Prostate gland (tissue), 2 donors: Measurements from ENCODE around the gene RABAC1.

ENCODE experiments used
- POLR2A ChIP-seq: fragments of 450-650 bp; IDR thresholded peaks from one replicate; pipeline ENCODE4 v1.6.1; 2016; ENCODE audit warnings: antibody characterized with exemption, mild to moderate bottlenecking
- POLR2AphosphoS5 ChIP-seq: sonication (generic); formaldehyde crosslinking; IDR thresholded peaks from one replicate; pipeline ENCODE4 v1.6.1; 2017; ENCODE audit warnings: antibody characterized with exemption
- TF ChIP-seq, protein P1 (sequence below), 4 experiments: fragments of 200-600 bp in 2 of 4; fragments of 450-650 bp in 2 of 4; sonication (generic) in 2 of 4; IDR thresholded peaks; 1 replicate in 3 of 4; 2 replicates in 1 of 4; pipeline ENCODE4 v1.5.1; 2016 to 2019; ENCODE audit warnings: antibody characterized with exemption in 4 of 4, mild to moderate bottlenecking in 2 of 4, moderate library complexity in 2 of 4

DNA sequence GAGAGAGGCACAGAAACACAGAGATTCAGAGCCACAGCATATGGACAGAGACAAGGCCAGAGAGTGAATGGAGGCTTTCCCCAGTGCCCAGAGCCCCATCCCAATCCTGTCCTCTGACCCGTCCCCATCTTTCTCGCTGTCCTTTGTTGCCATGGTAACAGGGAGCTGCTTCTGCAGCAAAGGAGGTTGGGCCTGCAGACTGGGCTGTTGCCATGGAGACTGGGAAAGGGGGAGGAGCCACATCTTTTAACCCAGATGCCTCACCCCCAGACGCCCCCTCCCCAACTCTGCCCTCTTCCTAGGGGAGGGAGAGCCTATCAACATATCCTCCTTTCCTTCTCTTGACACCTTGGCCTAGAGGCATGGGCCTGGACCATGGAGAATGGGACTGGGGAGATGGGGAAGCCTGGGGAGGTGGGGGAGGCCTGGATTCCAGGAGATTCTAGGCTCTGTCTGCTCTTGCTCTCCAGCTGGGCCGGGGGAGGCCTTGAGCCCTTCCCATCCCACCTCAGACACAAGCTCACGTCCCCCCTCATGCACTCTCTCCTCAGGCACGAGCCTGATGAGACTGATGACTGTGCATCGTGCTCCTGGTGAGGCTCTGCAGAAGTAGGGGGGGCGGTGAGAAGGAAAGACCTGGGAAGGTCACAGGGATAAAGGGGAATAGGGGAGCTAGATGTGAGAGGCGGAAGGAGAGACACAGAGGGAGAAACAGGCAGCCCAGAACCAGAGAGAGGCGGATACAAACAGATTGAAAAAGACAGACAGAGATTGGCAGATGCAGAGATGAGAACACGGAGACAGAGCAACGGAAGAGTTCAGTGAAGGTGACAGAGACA lies 37.1 kb upstream of the RABAC1 start:
- TF ChIP-seq POLR2A (no peak), POLR2AphosphoS5 (no peak)
- TF ChIP-seq, protein P1, sequence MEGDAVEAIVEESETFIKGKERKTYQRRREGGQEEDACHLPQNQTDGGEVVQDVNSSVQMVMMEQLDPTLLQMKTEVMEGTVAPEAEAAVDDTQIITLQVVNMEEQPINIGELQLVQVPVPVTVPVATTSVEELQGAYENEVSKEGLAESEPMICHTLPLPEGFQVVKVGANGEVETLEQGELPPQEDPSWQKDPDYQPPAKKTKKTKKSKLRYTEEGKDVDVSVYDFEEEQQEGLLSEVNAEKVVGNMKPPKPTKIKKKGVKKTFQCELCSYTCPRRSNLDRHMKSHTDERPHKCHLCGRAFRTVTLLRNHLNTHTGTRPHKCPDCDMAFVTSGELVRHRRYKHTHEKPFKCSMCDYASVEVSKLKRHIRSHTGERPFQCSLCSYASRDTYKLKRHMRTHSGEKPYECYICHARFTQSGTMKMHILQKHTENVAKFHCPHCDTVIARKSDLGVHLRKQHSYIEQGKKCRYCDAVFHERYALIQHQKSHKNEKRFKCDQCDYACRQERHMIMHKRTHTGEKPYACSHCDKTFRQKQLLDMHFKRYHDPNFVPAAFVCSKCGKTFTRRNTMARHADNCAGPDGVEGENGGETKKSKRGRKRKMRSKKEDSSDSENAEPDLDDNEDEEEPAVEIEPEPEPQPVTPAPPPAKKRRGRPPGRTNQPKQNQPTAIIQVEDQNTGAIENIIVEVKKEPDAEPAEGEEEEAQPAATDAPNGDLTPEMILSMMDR (IDR thresholded peaks at IDR 0.05), result no peak
